NCI-H1694 treated with DMSO at 0.1 percent for 48 hours (cell line): Measurements from ENCODE around the gene COL12A1.

Experiments
- DNase-seq: peaks from one replicate; lab custom pipeline; 2025; lab: John Stamatoyannopoulos, UW

Gene COL12A1

GRCh38 chr6:75205776-75206575 lies at the start of gene COL12A1:
Gene COL12A1, minus strand, starts transcription at chr6:75206053. Its CDS starts 3,261 bp downstream, at chr6:75202792.
- no peak for DNase-seq

DNA sequence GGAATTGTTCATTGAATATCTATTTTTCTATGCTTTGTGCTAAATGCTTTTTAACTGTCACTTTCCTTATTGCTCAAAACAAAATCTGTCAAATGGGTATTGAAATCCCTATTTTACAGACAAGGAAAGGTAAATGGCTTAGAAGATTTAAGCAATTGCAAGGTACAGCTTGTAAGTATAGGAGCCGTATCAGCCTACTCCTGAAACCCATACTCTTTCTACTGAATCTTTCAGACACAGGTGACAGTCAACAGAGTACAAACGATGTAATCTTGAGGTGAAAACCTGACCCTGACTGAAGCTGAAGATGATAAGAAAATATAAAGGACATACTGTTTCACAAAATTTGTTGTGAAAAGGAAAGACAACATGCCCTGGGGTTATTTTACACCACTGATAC lies 44.7 kb upstream of the COL12A1 start:
- DNase-seq: no peak

DNA sequence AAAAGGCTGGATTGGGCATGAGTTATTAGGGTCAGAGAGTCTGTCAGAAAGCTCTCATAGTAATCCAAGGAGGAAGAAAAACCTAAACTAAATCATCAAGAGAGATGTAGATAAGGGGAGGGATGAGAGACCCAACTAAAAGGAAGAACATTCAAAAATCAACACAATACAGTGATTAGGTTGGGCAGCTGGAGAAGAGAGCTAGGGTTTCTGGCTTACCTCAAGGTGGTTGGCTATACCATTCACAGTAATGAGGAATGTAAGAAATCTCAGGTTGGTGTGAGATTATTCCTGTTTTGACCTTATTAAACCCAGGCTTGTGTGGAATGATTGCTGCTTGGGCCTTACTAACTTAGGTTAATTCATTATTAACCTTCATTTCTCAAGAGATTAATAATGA lies 44.0 kb upstream of the COL12A1 start:
- no peak for DNase-seq

GRCh38 chr6:75246386-75246785 lies 40.5 kb upstream of the COL12A1 start:
- DNase-seq: no peak

DNA sequence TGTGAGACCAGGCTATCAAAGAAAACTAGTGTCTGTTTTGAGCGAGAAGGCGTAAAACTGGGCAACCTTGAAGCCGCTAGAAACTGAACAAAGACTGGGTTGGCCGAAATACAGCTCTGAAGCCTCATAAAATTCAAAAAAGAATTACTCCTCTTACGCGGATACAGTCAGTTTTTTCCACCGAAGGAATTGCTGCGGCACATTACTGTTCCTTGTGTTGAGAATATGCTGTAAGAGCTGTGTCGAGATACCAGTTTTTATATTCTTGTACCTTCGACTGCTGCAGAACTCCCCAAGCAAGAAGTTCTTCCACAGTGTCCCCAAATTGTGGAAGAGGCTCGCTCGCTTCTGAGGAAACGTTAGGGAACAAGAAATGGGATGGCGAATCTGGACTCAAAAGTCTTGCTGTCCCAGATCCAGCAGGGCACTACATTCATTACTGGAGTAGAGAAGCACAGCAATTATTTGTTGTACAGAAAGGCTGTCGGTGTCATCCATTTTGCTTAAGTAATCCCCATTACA lies 38.3 kb upstream of the COL12A1 start:
- no peak for DNase-seq

GRCh38 chr6:75243333-75244062 lies 37.6 kb upstream of the COL12A1 start, which contains the start of gene COX7A2:
Gene COX7A2, minus strand, starts transcription at chr6:75243801. Its CDS starts 67 bp downstream, at chr6:75243734.
- DNase-seq: peak; percentile 95

- no peak for DNase-seq
Observed at GRCh38 chr6:75236630-75237029, 30.8 kb upstream of the COL12A1 start.

- no peak for DNase-seq
Observed at GRCh38 chr6:75235271-75235670, 29.4 kb upstream of the COL12A1 start.

- DNase-seq: no peak
Observed at GRCh38 chr6:75234126-75234865, 28.4 kb upstream of the COL12A1 start.

DNA sequence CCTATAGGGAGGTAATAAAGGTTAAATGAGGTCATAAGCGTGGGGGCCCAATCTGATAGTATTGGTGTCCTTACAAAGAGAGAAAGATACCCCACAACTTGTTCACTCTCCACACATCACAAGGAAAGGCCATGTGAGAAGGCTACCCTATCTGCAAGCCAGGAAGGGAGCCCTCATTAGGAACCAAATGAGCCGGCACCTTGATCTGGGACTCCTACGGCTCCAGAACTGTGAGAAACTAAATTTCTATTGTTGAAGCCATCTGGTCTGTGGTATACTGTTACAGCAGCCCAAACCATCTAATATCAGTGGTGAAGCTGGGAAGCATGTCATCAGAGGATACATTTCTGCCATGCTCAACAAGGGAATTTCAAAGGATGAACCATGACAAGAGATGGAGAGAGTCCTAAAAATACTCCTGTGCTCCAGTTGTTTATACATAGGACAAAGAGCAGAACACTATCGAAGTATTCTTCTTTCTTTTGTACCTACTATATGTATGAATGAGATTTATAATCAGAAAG lies 27.3 kb upstream of the COL12A1 start:
- no peak for DNase-seq

GRCh38 chr6:75230484-75231325 lies 24.9 kb upstream of the COL12A1 start:
- no peak for DNase-seq

GRCh38 chr6:75224303-75224926 lies 18.6 kb upstream of the COL12A1 start:
- no peak for DNase-seq

- DNase-seq: no peak
Observed at GRCh38 chr6:75223428-75223827, 17.6 kb upstream of the COL12A1 start.

DNA sequence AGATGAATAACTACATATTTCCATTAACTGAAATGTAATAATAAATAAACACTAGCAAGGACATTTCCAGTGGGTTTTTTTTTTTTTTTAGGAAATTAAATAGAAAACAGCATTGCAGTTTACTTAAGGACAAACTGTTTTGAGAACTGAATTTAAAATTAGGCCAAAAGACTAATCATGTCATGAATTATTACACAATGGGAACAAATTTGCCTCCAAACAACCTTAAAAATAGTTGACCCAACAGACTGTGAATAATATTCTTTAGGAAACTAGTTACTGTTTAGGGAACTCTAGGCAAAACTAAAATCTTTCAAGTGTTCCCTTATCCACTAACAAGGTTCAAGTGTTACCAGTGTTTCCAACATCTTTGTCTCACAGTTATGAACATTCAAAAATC lies 16.4 kb upstream of the COL12A1 start:
- DNase-seq: no peak

DNA sequence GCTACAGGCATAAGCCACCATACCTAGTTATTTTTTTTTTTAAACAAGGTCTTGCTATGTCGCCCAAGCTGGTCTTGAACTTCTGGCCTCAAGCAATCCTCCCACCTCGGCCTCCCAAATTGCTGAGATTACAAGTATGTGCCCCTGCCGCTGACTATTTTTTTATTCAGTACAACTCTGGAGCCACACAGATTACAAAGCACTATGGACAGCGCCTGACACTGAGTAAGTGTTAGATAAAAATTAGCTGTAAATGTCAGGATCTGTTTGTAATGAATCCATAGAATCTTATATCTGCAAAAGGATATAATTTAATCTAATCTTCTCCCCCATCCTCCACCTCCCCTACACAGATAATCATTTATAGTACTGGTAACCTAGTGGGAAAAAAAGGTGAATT lies 15.3 kb upstream of the COL12A1 start:
- no peak for DNase-seq

- DNase-seq: no peak
Observed at GRCh38 chr6:75220357-75220756, 14.5 kb upstream of the COL12A1 start.

DNA sequence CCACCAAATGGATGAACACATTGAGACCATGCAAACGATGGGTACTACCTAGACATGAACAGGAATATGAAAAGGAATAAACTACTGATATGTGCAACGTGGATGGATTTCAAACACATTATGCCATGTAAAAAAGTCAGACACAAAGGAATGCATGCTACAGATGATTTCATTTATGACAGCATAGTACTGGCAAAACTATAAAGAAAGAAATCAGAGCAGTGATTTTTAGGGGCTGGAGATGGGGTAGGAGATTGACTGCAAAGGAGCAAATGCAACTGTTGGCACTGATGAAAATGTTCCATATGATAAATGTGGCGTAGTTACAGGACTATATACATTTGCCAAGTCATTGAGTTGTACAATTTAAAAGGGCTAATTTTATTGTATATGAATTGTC lies 13.4 kb upstream of the COL12A1 start:
- no peak for DNase-seq

GRCh38 chr6:75217193-75217592 lies 11.3 kb upstream of the COL12A1 start:
- no peak for DNase-seq

DNA sequence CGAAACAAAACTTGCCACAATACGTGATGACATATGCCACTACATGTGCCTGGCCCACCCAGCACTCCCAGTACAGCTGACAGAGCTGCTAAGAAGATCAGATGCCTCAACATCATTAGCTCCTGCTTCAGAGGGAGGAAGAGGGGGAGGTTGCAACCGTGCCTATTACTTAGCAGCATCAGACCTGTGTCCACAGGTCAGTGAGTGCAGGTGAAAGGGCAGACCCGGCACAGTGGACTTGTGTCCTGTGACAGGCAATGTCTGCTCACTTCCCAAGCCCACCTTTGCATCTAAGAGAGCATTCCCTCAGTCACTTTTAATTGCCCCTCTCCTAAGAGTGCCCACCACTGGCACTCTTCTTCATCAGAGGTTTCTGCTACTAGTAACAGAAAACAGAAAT lies 9.4 kb upstream of the COL12A1 start:
- no peak for DNase-seq

DNA sequence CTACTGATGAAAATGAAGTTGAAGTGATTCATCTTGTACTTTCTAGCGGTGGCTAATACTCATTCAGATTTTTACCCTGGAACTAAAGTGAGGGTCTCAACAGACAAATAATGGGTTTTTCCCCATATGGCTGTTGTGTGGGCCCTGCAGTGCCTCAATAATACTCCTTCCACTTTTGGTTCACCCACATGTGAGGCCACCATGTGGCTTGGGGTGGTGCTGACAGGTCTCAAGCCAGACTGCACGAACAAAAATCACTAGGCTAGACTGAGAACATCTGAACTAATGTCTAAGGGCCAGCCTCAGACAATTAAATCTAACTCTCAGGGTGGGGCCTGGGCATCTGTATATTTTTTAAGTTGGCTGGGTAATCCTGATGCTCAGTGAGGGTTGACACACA lies 7.9 kb upstream of the COL12A1 start:
- no peak for DNase-seq

- DNase-seq: no peak
Observed at GRCh38 chr6:75213112-75213511, 7.3 kb upstream of the COL12A1 start.
